Adrenal gland (tissue), 5 donors: ENCODE results near the gene NDUFB4.

ENCODE experiments used
- POLR2A ChIP-seq, 2 donors: fragments of 450-650 bp; IDR thresholded peaks; one replicate each; pipeline ENCODE4 v1.6.1; 2017; ENCODE audit warnings: antibody characterized with exemption in 2 of 2, mild to moderate bottlenecking in 2 of 2, moderate library complexity in 1 of 2
- TF ChIP-seq, protein P1 (sequence below), 6 experiments: fragments of 450-650 bp in 4 of 6; fragments of 200-600 bp in 2 of 6; sonication (generic) in 1 of 6; IDR thresholded peaks; 1 replicate in 5 of 6; 2 replicates in 1 of 6; pipeline versions ENCODE4 v1.5.1 to v1.8.0; 2016 to 2021; ENCODE audit warnings: antibody characterized with exemption in 6 of 6, mild to moderate bottlenecking in 2 of 6, moderate library complexity in 1 of 6
- donor health status: DM: no; HTN: no; CAD: no.

DNA sequence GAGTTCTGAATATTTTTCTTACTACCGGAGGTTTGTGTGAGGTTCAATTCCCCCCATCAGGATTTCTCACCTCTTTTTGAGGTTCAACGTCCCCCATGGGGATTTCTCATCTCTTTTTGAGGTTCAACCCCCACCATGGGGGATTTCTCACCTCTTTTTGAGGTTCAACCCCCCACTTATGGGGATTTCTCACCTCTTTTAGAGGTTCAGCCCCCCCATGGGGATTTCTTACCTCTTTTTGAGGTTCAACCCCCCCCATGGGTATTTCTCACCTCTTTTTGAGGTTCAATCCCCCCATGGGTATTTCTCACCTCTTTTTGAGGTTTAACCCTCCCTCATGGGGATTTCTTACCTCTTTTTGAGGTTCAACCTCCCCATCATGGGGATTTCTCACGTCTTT lies 26.3 kb downstream of the NDUFB4 start:
- TF ChIP-seq, protein P1, sequence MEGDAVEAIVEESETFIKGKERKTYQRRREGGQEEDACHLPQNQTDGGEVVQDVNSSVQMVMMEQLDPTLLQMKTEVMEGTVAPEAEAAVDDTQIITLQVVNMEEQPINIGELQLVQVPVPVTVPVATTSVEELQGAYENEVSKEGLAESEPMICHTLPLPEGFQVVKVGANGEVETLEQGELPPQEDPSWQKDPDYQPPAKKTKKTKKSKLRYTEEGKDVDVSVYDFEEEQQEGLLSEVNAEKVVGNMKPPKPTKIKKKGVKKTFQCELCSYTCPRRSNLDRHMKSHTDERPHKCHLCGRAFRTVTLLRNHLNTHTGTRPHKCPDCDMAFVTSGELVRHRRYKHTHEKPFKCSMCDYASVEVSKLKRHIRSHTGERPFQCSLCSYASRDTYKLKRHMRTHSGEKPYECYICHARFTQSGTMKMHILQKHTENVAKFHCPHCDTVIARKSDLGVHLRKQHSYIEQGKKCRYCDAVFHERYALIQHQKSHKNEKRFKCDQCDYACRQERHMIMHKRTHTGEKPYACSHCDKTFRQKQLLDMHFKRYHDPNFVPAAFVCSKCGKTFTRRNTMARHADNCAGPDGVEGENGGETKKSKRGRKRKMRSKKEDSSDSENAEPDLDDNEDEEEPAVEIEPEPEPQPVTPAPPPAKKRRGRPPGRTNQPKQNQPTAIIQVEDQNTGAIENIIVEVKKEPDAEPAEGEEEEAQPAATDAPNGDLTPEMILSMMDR (IDR thresholded peaks at IDR 0.05) = no peak
- no peak for TF ChIP-seq POLR2A (IDR thresholded peaks at IDR 0.05)
